Sigmoid colon (tissue), 4 donors: ENCODE data around the gene RMDN2.

Experiments
- EP300 ChIP-seq, 4 donors: sonication (generic); formaldehyde crosslinking; IDR thresholded peaks; one replicate each; pipeline ENCODE4 v1.6.1; 2017; ENCODE audit warnings: antibody characterized with exemption in 4 of 4
- POLR2AphosphoS5 ChIP-seq, 4 donors: sonication (generic); formaldehyde crosslinking; IDR thresholded peaks; one replicate each; pipeline ENCODE4 v1.6.1; 2017; ENCODE audit warnings: antibody characterized with exemption in 4 of 4
- TF ChIP-seq, protein P1 (sequence below), 4 experiments: fragments of 450-650 bp in 3 of 4; fragments of 200-600 bp in 1 of 4; IDR thresholded peaks; one replicate each; pipeline ENCODE4 v1.5.1; 2016 to 2019; ENCODE audit warnings: antibody characterized with exemption in 4 of 4, mild to moderate bottlenecking in 3 of 4, moderate library complexity in 2 of 4

GRCh38 chr2:37985333-37985732 lies 60.2 kb downstream of the RMDN2 start:
- TF ChIP-seq, protein P1, sequence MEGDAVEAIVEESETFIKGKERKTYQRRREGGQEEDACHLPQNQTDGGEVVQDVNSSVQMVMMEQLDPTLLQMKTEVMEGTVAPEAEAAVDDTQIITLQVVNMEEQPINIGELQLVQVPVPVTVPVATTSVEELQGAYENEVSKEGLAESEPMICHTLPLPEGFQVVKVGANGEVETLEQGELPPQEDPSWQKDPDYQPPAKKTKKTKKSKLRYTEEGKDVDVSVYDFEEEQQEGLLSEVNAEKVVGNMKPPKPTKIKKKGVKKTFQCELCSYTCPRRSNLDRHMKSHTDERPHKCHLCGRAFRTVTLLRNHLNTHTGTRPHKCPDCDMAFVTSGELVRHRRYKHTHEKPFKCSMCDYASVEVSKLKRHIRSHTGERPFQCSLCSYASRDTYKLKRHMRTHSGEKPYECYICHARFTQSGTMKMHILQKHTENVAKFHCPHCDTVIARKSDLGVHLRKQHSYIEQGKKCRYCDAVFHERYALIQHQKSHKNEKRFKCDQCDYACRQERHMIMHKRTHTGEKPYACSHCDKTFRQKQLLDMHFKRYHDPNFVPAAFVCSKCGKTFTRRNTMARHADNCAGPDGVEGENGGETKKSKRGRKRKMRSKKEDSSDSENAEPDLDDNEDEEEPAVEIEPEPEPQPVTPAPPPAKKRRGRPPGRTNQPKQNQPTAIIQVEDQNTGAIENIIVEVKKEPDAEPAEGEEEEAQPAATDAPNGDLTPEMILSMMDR (IDR thresholded peaks at IDR 0.05): no peak
- TF ChIP-seq POLR2AphosphoS5 (IDR thresholded peaks at IDR 0.05) (no peak), EP300 (IDR thresholded peaks at IDR 0.05) (no peak)
